T-helper 2 cell (primary cell): ENCODE results near the gene PTGIS.

Experiments
- DNase-seq, 5 experiments: peaks; one replicate each; pipeline versions ENCODE4 v3.0.0 to v3.0.0-alpha.2; 2012 to 2022

PTGIS gene

GRCh38 chr20:49529470-49529869 is 38.5 kb downstream of the PTGIS start:
- DNase-seq, result no peak

GRCh38 chr20:49526568-49526967 is 41.4 kb downstream of the PTGIS start:
- no peak for DNase-seq

- DNase-seq, result no peak
Measured at GRCh38 chr20:49526056-49526455, 41.9 kb downstream of the PTGIS start.

GRCh38 chr20:49523767-49524360 is 44.1 kb downstream of the PTGIS start:
- no peak for DNase-seq

GRCh38 chr20:49521356-49521755 is 46.6 kb downstream of the PTGIS start:
- DNase-seq, result no peak

- no peak for DNase-seq
Measured at GRCh38 chr20:49519777-49520359, 48.1 kb downstream of the PTGIS start.

GRCh38 chr20:49519212-49519712 is 48.7 kb downstream of the PTGIS start:
- DNase-seq, result no peak

GRCh38 chr20:49518576-49518975 is 49.4 kb downstream of the PTGIS start:
- no peak for DNase-seq

GRCh38 chr20:49517805-49518100 is 50.2 kb downstream of the PTGIS start:
- DNase-seq, result no peak

- DNase-seq, result no peak
Measured at GRCh38 chr20:49516916-49517804, 50.8 kb downstream of the PTGIS start.

GRCh38 chr20:49515586-49515985 is 52.4 kb downstream of the PTGIS start:
- no peak for DNase-seq

GRCh38 chr20:49513517-49513916 is 54.4 kb downstream of the PTGIS start:
- no peak for DNase-seq

- DNase-seq, result no peak
Measured at GRCh38 chr20:49513009-49513408, 54.9 kb downstream of the PTGIS start.

- no peak for DNase-seq
Measured at GRCh38 chr20:49511788-49512525, 56.0 kb downstream of the PTGIS start.

- no peak for DNase-seq
Measured at GRCh38 chr20:49510562-49511122, 57.3 kb downstream of the PTGIS start.

GRCh38 chr20:49508435-49509199 is 59.3 kb downstream of the PTGIS start:
- peak in 2 of 5 experiments; percentile 7 to 38 for DNase-seq

- DNase-seq, result no peak
Measured at GRCh38 chr20:49507741-49508434, 60.0 kb downstream of the PTGIS start.

GRCh38 chr20:49505518-49505917 is 62.4 kb downstream of the PTGIS start:
- DNase-seq, result no peak

GRCh38 chr20:49503176-49503575 is 64.8 kb downstream of the PTGIS start:
- DNase-seq, result no peak

- peak in 1 of 5 experiments; percentile 11 for DNase-seq
Measured at GRCh38 chr20:49501917-49502316, 66.0 kb downstream of the PTGIS start.

GRCh38 chr20:49497398-49497669 is 70.6 kb downstream of the PTGIS start:
- DNase-seq, result no peak
